ENCODE measurements around the gene UNC45B. TPM values are rescaled to one million over a fixed set of nuclear protein-coding genes. Genes with fewer than 3 reads are reported as not detected.

Gene UNC45B
- total and polyA plus RNA-seq, 3 donors from 2014 or later = 0.68 to 2.2 (median 1.1) TPM

DNA sequence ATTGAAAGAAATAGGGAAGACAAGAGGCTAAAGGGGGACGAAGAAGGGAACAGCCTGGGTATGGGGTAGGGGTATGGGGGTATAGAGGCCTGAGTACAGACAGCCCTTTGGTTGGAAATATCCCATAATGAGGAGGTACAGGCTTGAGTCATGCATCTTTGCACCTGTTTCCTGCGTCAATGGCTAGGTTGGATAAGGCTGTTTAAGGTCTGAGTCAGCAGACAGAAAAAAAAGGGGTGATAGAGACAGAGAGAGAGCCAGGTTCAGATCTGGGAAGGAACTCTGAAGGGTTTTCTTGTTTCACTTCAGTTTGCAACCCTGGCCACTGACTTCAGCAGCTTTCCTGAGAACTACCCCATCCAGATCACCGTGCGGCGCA, 17.7 kb upstream of the UNC45B start:
- TF ChIP-seq, protein P1, sequence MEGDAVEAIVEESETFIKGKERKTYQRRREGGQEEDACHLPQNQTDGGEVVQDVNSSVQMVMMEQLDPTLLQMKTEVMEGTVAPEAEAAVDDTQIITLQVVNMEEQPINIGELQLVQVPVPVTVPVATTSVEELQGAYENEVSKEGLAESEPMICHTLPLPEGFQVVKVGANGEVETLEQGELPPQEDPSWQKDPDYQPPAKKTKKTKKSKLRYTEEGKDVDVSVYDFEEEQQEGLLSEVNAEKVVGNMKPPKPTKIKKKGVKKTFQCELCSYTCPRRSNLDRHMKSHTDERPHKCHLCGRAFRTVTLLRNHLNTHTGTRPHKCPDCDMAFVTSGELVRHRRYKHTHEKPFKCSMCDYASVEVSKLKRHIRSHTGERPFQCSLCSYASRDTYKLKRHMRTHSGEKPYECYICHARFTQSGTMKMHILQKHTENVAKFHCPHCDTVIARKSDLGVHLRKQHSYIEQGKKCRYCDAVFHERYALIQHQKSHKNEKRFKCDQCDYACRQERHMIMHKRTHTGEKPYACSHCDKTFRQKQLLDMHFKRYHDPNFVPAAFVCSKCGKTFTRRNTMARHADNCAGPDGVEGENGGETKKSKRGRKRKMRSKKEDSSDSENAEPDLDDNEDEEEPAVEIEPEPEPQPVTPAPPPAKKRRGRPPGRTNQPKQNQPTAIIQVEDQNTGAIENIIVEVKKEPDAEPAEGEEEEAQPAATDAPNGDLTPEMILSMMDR (IDR thresholded peaks at IDR 0.05) = no peak
- TF ChIP-seq POLR2A (IDR thresholded peaks at IDR 0.05) = no peak
- H3K4me1 ChIP-seq = no peaks in the 10 kb centered on the region
- WGBS, 2 donors = 90 to 93% methylated on average over 5 of the region's 5 CpGs
- no peaks in the 10 kb centered on the region for H3K27me3 ChIP-seq
- H3K4me3 ChIP-seq = no peak overlapping the region
- no peaks in the 10 kb centered on the region for H3K9me3 ChIP-seq
- no peak for DNase-seq
- H3K27ac ChIP-seq = no peak overlapping the region
- intact Hi-C loops (cut with DNase I; ENCODE audit: low total_unique reads) = no loop called here
- no peaks in the 10 kb centered on the region for H3K36me3 ChIP-seq (ENCODE audit: low read depth, missing control alignments)

DNA sequence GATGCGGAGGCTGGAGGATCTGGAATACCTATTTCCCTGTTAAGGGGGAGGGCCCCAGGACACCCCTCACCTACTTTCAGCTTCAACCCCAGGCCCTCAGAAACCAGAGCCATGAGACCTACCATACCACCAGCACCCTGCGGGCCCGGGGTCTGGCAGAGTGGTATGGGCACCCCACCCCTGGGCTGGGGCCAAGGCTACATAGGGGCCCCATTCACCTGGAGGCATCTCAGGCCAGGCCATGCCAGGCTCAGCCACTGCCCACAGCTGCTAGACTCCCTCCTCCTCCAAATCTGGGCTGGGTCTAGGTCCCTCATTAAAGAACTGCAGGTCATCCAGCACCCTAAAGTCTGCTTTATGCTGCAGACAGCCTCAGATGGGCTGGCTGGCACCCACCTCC, 17.2 kb upstream of the UNC45B start:
- TF ChIP-seq, protein P1 (IDR thresholded peaks at IDR 0.05) = no peak
- TF ChIP-seq POLR2A (IDR thresholded peaks at IDR 0.05) = no peak
- no peaks in the 10 kb centered on the region for H3K9me3 ChIP-seq
- H3K4me3 ChIP-seq = no peak overlapping the region
- no peaks in the 10 kb centered on the region for H3K4me1 ChIP-seq
- no peaks in the 10 kb centered on the region for H3K36me3 ChIP-seq (ENCODE audit: low read depth, missing control alignments)
- WGBS, 2 donors = 98 to 100% methylated on average over 1 to 3 of the region's 3 CpGs
- no peak for DNase-seq
- no peaks in the 10 kb centered on the region for H3K27me3 ChIP-seq
- no peak overlapping the region for H3K27ac ChIP-seq
- intact Hi-C loops (cut with DNase I; ENCODE audit: low total_unique reads) = no loop called here

DNA sequence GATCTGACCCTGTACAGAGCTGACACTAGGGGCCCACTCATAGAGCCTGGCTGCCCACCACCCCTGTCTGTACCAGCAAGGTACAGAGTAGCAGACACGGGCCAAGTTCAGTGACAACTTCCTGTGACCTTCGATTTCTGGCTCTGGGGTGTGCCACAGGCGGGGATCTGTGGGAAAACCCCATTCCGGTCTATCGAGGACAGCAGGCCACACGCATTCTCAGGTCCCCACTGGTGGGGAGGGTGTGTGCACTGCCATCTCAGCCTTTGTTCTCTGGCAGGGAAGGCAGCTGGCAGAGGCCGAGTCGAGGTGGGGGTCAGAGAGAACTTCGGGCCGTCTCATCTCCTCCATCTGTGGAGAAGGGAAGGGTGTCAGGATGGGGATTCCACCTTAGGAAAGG, 15.5 kb upstream of the UNC45B start:
- no peak for DNase-seq
- Histone ChIP-seq H3K36me3 (ENCODE audit: low read depth, missing control alignments) (no peaks in the 10 kb centered on the region), H3K4me1 (no peaks in the 10 kb centered on the region), H3K9me3 (no peaks in the 10 kb centered on the region), H3K27me3 (no peaks in the 10 kb centered on the region), H3K27ac (no peak overlapping the region), H3K4me3 (no peak overlapping the region)
- WGBS, 2 donors = 81 to 88% methylated on average over 1 to 10 of the region's 10 CpGs
- TF ChIP-seq POLR2A (IDR thresholded peaks at IDR 0.05) = no peak
- TF ChIP-seq, protein P1 (IDR thresholded peaks at IDR 0.05) = no peak
- intact Hi-C loops (cut with DNase I; ENCODE audit: low total_unique reads) = no loop called here

DNA sequence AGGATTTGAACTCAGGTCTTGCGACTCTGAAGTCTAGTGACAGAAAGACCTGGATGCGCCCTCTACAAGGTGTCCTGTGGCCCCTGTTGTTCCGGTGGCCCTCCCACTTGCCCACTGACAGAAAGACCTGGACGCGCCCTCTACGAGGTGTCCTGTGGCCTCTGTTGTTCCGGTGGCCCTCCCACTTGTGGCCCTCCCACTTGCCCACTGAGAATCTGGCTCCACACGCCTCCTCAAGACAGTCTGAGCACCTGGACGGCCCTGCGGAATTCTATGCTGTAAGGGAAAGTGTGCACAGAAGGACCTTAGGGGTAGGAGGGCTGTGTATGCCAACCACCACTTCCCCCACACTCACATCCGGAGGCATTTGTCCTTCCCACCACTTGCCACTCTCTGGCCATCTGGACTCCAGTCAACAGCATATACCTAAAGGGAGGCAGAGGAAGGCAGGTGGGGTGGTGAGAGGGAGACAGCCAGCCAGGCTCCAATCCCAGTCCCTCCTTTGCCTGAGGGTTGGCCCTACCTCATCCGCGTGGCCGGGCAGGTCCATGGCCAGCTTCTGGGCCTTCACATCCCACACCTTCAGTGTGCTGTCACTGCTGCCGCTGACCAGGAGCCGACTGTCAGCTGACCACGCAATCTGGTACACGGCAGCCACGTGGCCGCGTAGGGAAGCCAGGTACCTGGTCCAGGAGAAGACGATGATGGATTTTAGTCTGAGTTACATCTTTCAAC, 14.6 kb upstream of the UNC45B start:
- Histone ChIP-seq H3K4me1 (no peaks in the 10 kb centered on the region), H3K36me3 (ENCODE audit: low read depth, missing control alignments) (no peaks in the 10 kb centered on the region), H3K27me3 (no peaks in the 10 kb centered on the region), H3K9me3 (no peaks in the 10 kb centered on the region), H3K27ac (no peak overlapping the region), H3K4me3 (no peak overlapping the region)
- TF ChIP-seq, protein P1 (IDR thresholded peaks at IDR 0.05) = no peak
- TF ChIP-seq POLR2A (IDR thresholded peaks at IDR 0.05) = no peak
- intact Hi-C loops (cut with DNase I; ENCODE audit: low total_unique reads) = no loop called here
- DNase-seq = no peak
- 92 to 95% methylated on average over 20 to 22 of the region's 22 CpGs for WGBS, 2 donors

DNA sequence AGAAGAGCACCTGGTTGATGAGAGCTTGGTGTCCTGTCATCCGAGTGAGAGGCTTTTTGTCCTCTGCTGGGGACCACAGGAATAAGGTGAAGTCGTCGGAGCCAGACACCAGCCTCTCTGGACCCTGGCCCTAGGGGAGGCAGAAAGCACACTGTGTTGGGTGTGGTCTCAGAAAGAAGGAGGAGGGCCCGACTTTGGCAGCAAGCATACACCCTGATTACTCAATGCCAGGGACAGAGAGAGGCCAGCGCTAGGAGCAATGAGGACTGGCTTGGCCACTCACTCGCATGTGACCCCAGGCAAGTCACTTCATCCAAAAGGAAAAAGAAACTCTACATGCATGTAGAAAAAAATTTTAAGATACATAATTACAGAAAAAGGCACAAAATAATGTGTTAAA, 12.3 kb upstream of the UNC45B start:
- Histone ChIP-seq H3K4me3 (no peak overlapping the region), H3K36me3 (ENCODE audit: low read depth, missing control alignments) (no peaks in the 10 kb centered on the region), H3K27ac (no peak overlapping the region), H3K9me3 (no peaks in the 10 kb centered on the region), H3K4me1 (no peaks in the 10 kb centered on the region), H3K27me3 (no peaks in the 10 kb centered on the region)
- DNase-seq = no peak
- 89 to 95% methylated on average over 6 of the region's 6 CpGs for WGBS, 2 donors
- intact Hi-C loops (cut with DNase I; ENCODE audit: low total_unique reads) = no loop called here
- TF ChIP-seq, protein P1 (IDR thresholded peaks at IDR 0.05) = no peak
- no peak for TF ChIP-seq POLR2A (IDR thresholded peaks at IDR 0.05)

Data from testis (tissue), 3 donors.